Epithelial cell of esophagus (primary cell): ENCODE data around the gene CPE.
A peak's percentile ranks its signal among the peaks of the same experiment; 100 is the strongest.
"Not testable (repeated sequence)": the region's sequence is repeated elsewhere in the genome, so short reads cannot be mapped to it uniquely, and the experiment has no call there.

Experiments used
- DNase-seq: peaks from one replicate; pipeline ENCODE4 v3.0.0; 2010; ENCODE audit warnings: low read depth
- H3K4me3 ChIP-seq: 2 replicates; pipeline ENCODE4 v1.5.1; 2011; ENCODE audit warnings: mild to moderate bottlenecking, low read length, control low read depth
- CTCF ChIP-seq: IDR thresholded peaks from 2 replicates; pipeline ENCODE4 v1.5.1; 2011; ENCODE audit warnings: low read depth, mild to moderate bottlenecking, low read length, control low read depth, inconsistent platforms; ENCODE audit not compliant: insufficient read depth; ENCODE audit errors: missing control alignments

The CPE gene

DNA sequence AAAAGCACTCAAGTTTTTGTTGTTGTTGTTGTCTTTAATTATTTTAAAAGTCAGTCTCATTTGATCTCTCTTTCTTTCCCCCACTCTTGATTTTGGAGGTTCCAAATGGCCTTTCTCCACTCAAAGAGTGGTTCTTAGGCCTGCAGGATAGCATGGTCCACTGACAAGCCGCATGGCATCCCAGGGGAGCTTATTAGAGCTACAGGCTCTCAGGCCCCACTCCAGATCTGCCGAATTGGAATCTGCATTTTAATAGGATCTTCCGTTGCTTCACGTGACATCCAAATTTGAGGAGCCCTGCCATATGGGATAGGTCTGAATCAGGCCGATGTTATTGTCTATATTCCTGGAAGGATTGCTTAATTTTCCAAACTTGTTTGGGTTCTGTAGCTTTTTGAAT lies 72.1 kb downstream of the CPE start:
- TF ChIP-seq CTCF = no peak
- no peak for DNase-seq
- no peak overlapping the region for H3K4me3 ChIP-seq

DNA sequence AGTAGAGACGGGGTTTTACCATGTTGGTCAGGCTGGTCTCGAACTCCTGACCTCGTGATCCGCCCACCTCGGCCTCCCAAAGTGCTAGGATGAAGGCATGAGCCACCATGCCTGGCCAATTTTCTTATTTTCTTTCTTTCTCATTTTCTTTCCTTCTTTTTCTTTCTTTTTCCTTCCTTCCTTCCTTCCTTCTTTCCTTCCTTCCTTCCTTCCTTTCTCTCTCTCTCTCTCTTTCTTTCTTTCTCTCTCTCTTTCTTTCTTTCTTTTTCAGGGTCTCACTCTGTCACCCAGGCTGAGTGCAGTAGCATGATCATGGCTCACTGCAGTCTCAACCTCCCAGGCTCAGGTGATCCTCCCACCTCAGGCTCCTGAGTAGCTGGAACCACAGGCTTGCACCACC lies 74.3 kb downstream of the CPE start:
- H3K4me3 ChIP-seq, DNase-seq: not testable (repeated sequence)

GRCh38 chr4:165454426-165454825 lies 75.6 kb downstream of the CPE start:
- TF ChIP-seq CTCF = no peak
- DNase-seq = peak; percentile 62
- no peak overlapping the region for H3K4me3 ChIP-seq

- DNase-seq = no peak
- no peak for TF ChIP-seq CTCF
- H3K4me3 ChIP-seq = no peak overlapping the region
Observed at GRCh38 chr4:165457793-165458192, 79.0 kb downstream of the CPE start.

GRCh38 chr4:165458471-165458870 lies 79.7 kb downstream of the CPE start:
- no peak overlapping the region for H3K4me3 ChIP-seq
- no peak for DNase-seq
- TF ChIP-seq CTCF = no peak

DNA sequence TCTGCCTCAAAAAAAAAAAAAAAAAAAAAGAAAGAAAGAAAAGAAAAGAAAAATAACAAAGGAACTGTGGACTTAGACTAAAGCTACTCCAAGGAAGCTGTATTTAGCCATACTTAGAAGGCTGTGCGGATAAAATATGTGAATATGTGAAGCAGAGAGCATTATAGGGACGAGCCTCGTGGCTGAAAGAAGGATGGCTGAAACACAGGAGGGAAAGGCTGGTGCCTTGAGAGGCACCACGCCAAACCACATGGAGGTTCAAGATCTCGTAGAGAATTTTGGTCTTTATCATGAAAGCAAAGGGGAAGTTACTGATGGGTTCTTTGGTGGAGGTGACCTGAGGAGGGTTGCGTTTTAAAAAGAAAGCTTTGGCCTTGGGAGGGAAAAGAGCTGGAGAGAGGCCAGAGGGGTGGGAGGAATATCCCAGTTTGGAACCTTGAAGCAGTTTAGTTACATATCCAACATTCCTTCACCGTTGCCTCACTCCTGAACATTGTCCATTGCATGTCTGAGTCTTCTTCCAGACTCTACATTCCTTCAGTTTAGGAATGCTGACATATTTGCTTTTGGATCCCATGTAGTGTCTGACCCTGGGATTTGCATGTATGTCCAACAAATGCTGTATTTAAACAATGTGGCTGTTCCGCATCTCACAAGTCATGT lies 82.5 kb downstream of the CPE start:
- no peak overlapping the region for H3K4me3 ChIP-seq
- TF ChIP-seq CTCF = no peak
- peak; percentile 48 for DNase-seq

- no peak overlapping the region for H3K4me3 ChIP-seq
- no peak for TF ChIP-seq CTCF
- no peak for DNase-seq
Observed at GRCh38 chr4:165462009-165462408, 83.2 kb downstream of the CPE start.

DNA sequence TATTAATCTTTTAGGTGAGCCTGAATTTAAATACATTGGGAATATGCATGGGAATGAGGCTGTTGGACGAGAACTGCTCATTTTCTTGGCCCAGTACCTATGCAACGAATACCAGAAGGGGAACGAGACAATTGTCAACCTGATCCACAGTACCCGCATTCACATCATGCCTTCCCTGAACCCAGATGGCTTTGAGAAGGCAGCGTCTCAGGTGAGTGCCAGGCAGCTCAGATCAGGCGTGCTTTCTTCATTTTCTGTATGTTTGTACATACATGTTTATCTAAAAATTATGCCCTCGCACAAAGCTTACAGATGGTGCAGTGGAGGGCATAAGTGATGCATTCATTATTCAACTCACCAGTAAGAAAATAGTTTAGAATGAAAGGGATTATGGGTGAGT lies 85.6 kb downstream of the CPE start:
- no peak for TF ChIP-seq CTCF
- no peak for DNase-seq
- no peak overlapping the region for H3K4me3 ChIP-seq
